H9 (cell line): ENCODE results near the gene PUDP. TPM values are rescaled to one million over a fixed set of nuclear protein-coding genes. Genes with fewer than 3 reads are reported as not detected.

Experiments used
- DNase-seq: peaks from one replicate; pipeline ENCODE4 v3.0.0-alpha.2; 2017
- H2AFZ ChIP-seq: one replicate; pipeline ENCODE4 v1.6.1; 2013; ENCODE audit warnings: mild to moderate bottlenecking, low read length, control low read depth, moderate library complexity
- H2AK5ac ChIP-seq: 2 replicates; pipeline ENCODE4 v1.6.1; 2013; ENCODE audit warnings: low read length, control low read depth, mixed read lengths; ENCODE audit not compliant: insufficient read length
- H2BK120ac ChIP-seq: one replicate; pipeline ENCODE4 v1.6.1; 2013; ENCODE audit warnings: low read depth, mild to moderate bottlenecking, low read length, control low read depth, inconsistent platforms; ENCODE audit not compliant: poor library complexity, severe bottlenecking
- H2BK12ac ChIP-seq: 2 replicates; pipeline ENCODE4 v1.6.1; 2013; ENCODE audit warnings: low read length, control low read depth, mixed read lengths, low read depth; ENCODE audit not compliant: insufficient read length
- H2BK15ac ChIP-seq: 2 replicates; pipeline ENCODE4 v1.6.1; 2013; ENCODE audit warnings: low read depth, low read length, control low read depth
- H2BK20ac ChIP-seq: one replicate; pipeline ENCODE4 v1.6.1; 2013; ENCODE audit warnings: low read depth, mild to moderate bottlenecking, low read length, control low read depth, inconsistent platforms; ENCODE audit not compliant: poor library complexity, severe bottlenecking
- H2BK5ac ChIP-seq: 2 replicates; pipeline ENCODE4 v1.6.1; 2013; ENCODE audit warnings: low read length, control low read depth, mixed read lengths; ENCODE audit not compliant: insufficient read length
- H3K14ac ChIP-seq: 2 replicates; pipeline ENCODE4 v1.6.1; 2013; ENCODE audit warnings: low read length, control low read depth; ENCODE audit not compliant: insufficient read depth
- H3K18ac ChIP-seq: 2 replicates; pipeline ENCODE4 v1.6.1; 2013; ENCODE audit warnings: low read depth, mild to moderate bottlenecking, mixed read lengths, low read length, control low read depth; ENCODE audit not compliant: insufficient read length
- H3K23ac ChIP-seq: 2 replicates; pipeline ENCODE4 v1.6.1; 2013; ENCODE audit warnings: low read length, control low read depth, mixed read lengths, low read depth; ENCODE audit not compliant: insufficient read length
- H3K23me2 ChIP-seq: 2 replicates; pipeline ENCODE4 v1.6.1; 2013; ENCODE audit warnings: low read depth, mild to moderate bottlenecking, mixed read lengths, low read length, control low read depth; ENCODE audit not compliant: insufficient read length, poor library complexity, severe bottlenecking
- H3K27ac ChIP-seq: 2 replicates; pipeline ENCODE4 v1.5.1; 2013; ENCODE audit warnings: low read length, control low read depth, mixed read lengths, low read depth; ENCODE audit not compliant: insufficient read length
- H3K27me3 ChIP-seq: 2 replicates; pipeline ENCODE4 v1.6.1; 2013; ENCODE audit warnings: low read length, control low read depth, inconsistent platforms; ENCODE audit not compliant: insufficient read depth
- H3K4ac ChIP-seq: 2 replicates; pipeline ENCODE4 v1.6.1; 2013; ENCODE audit warnings: low read depth, mild to moderate bottlenecking, control low read depth, inconsistent platforms, low read length, moderate library complexity
- H3K4me1 ChIP-seq: 2 replicates; pipeline ENCODE4 v1.6.1; 2013; ENCODE audit warnings: low read length, control low read depth, inconsistent platforms; ENCODE audit not compliant: insufficient read depth
- H3K4me2 ChIP-seq: 2 replicates; pipeline ENCODE4 v1.6.1; 2013; ENCODE audit warnings: low read length, control low read depth, mixed read lengths; ENCODE audit not compliant: insufficient read length, insufficient read depth
- H3K56ac ChIP-seq: 2 replicates; pipeline ENCODE4 v1.6.1; 2013; ENCODE audit warnings: low read depth, mild to moderate bottlenecking, mixed read lengths, low read length, control low read depth; ENCODE audit not compliant: insufficient read length
- H3K79me1 ChIP-seq: 2 replicates; pipeline ENCODE4 v1.6.1; 2013; ENCODE audit warnings: low read depth, mild to moderate bottlenecking, moderate library complexity, low read length, control low read depth, inconsistent platforms; ENCODE audit not compliant: insufficient read depth, poor library complexity, severe bottlenecking
- H3K79me2 ChIP-seq: 2 replicates; pipeline ENCODE4 v1.6.1; 2013; ENCODE audit warnings: low read length, control low read depth, inconsistent platforms; ENCODE audit not compliant: insufficient read depth
- H3K9ac ChIP-seq: 2 replicates; pipeline ENCODE4 v1.6.1; 2013; ENCODE audit warnings: low read length, control low read depth, mixed read lengths; ENCODE audit not compliant: insufficient read length; ENCODE audit errors: extremely low read depth
- H3K9me3 ChIP-seq: one replicate; pipeline ENCODE4 v1.6.1; 2013; ENCODE audit warnings: low read depth, low read length, inconsistent platforms; ENCODE audit not compliant: control insufficient read depth
- H3T11ph ChIP-seq: one replicate; pipeline ENCODE4 v1.6.1; 2013; ENCODE audit warnings: mild to moderate bottlenecking, low read length, control low read depth, inconsistent platforms
- H4K20me1 ChIP-seq: one replicate; pipeline ENCODE4 v1.6.1; 2013; ENCODE audit not compliant: control insufficient read depth, insufficient read length, insufficient read depth
- H4K5ac ChIP-seq: 2 replicates; pipeline ENCODE4 v1.6.1; 2013; ENCODE audit warnings: low read depth, mild to moderate bottlenecking, mixed read lengths, low read length, control low read depth; ENCODE audit not compliant: insufficient read length
- H4K8ac ChIP-seq: replicated peaks from 2 replicates; pipeline ENCODE4 v1.6.1; 2013; ENCODE audit warnings: low read length, control low read depth, mixed read lengths, low read depth; ENCODE audit not compliant: insufficient read length
- H4K91ac ChIP-seq: 2 replicates; pipeline ENCODE4 v1.6.1; 2013; ENCODE audit warnings: low read depth, mild to moderate bottlenecking, moderate library complexity, mixed read lengths, low read length, control low read depth; ENCODE audit not compliant: insufficient read length
- H3K27ac Mint-ChIP-seq, 3 experiments: 2 replicates in 2 of 3; 3 replicates in 1 of 3; pipeline ENCODE4 v1.8.0; 2020 to 2021; ENCODE audit warnings: mixed read lengths in 3 of 3, mild to moderate bottlenecking in 1 of 3, moderate library complexity in 1 of 3
- H3K27me3 Mint-ChIP-seq: 2 replicates; pipeline ENCODE4 v1.8.0; 2021; ENCODE audit warnings: low read depth, mild to moderate bottlenecking, moderate library complexity, mixed read lengths
- H3K36me3 Mint-ChIP-seq, 3 experiments: 2 replicates in 2 of 3; 3 replicates in 1 of 3; pipeline ENCODE4 v1.8.0; 2020 to 2021; ENCODE audit warnings: low read depth in 3 of 3, mixed read lengths in 3 of 3; ENCODE audit not compliant: insufficient read depth in 1 of 3
- H3K4me1 Mint-ChIP-seq, 2 experiments: 2 replicates each; pipeline ENCODE4 v1.8.0; 2020; ENCODE audit warnings: mixed read lengths in 2 of 2
- H3K4me3 Mint-ChIP-seq, 2 experiments: 2 replicates in 1 of 2; 3 replicates in 1 of 2; pipeline ENCODE4 v1.8.0; 2020 to 2021; ENCODE audit warnings: mild to moderate bottlenecking in 2 of 2, mixed read lengths in 2 of 2, moderate library complexity in 1 of 2
- H3K9me3 Mint-ChIP-seq, 2 experiments: 2 replicates in 1 of 2; 3 replicates in 1 of 2; pipeline ENCODE4 v1.8.0; 2020; ENCODE audit warnings: mild to moderate bottlenecking in 2 of 2, mixed read lengths in 2 of 2, moderate library complexity in 1 of 2
- WGBS: extraction: QIAGEN DNeasy Blood & Tissue Kit; methylation state at CpG from one replicate; pipeline ENCODE4 v1.1.7; 2013; ENCODE audit warnings: missing lambda C conversion rate, low lambda C conversion rate, mixed read lengths; ENCODE audit not compliant: insufficient read length; ENCODE audit errors: extremely low coverage; 5-methylcytosine and 5-hydroxymethylcytosine counted together
- total RNA-seq: library from RNA; stranded (reverse); gene quantifications from 2 replicates; pipeline ENCODE4 v1.2.1, GENCODE V29; 2021
- TF ChIP-seq, protein P1 (sequence below): fragments of 200-600 bp; sonication (generic); conservative IDR thresholded peaks from 3 replicates; pipeline ENCODE4 v1.8.0; 2021; ENCODE audit warnings: antibody characterized with exemption, mild to moderate bottlenecking

PUDP gene
- total RNA-seq, 1 experiment from 2014 or later: 46.3 TPM

- no peak overlapping the region for H3K56ac ChIP-seq
- no peak overlapping the region for H3T11ph ChIP-seq
- no peaks in the 10 kb centered on the region for H4K20me1 ChIP-seq
- H2BK20ac ChIP-seq: no peak overlapping the region
- no peaks in the 10 kb centered on the region for H3K27me3 ChIP-seq
- H2AK5ac ChIP-seq: no peak overlapping the region
- no peak overlapping the region for H3K23ac ChIP-seq
- no peak overlapping the region for H2AFZ ChIP-seq
- no peak for DNase-seq
- no peaks in the 10 kb centered on the region for H3K9me3 ChIP-seq
- H4K5ac ChIP-seq: no peak overlapping the region
- TF ChIP-seq, protein P1, sequence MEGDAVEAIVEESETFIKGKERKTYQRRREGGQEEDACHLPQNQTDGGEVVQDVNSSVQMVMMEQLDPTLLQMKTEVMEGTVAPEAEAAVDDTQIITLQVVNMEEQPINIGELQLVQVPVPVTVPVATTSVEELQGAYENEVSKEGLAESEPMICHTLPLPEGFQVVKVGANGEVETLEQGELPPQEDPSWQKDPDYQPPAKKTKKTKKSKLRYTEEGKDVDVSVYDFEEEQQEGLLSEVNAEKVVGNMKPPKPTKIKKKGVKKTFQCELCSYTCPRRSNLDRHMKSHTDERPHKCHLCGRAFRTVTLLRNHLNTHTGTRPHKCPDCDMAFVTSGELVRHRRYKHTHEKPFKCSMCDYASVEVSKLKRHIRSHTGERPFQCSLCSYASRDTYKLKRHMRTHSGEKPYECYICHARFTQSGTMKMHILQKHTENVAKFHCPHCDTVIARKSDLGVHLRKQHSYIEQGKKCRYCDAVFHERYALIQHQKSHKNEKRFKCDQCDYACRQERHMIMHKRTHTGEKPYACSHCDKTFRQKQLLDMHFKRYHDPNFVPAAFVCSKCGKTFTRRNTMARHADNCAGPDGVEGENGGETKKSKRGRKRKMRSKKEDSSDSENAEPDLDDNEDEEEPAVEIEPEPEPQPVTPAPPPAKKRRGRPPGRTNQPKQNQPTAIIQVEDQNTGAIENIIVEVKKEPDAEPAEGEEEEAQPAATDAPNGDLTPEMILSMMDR: no peak
- H2BK120ac ChIP-seq: no peak overlapping the region
- no peaks in the 10 kb centered on the region for H3K23me2 ChIP-seq
- H3K27ac ChIP-seq: no peak overlapping the region
- Mint-ChIP-seq H3K4me1 (peaks cover 9 to 19% of the 10 kb centered on the region in 2 experiments), H3K4me3 (no peak overlapping the region), H3K36me3 (peaks cover 8 to 13% (median 10%) of the 10 kb centered on the region in 3 experiments), H3K27ac (no peak overlapping the region), H3K9me3 (no peaks in the 10 kb centered on the region; a peak in 1 of 5 replicates), H3K27me3 (no peaks in the 10 kb centered on the region)
- H2BK12ac ChIP-seq: no peak overlapping the region
- no peaks in the 10 kb centered on the region for H3K79me1 ChIP-seq
- WGBS: no CpG with 5 or more reads among the region's 2 CpGs
- H3K4me2 ChIP-seq: no peak overlapping the region
- peaks cover 2% of the 10 kb centered on the region; the same call in 1 of the 2 replicates for H3K4me1 ChIP-seq
- no peak overlapping the region for H4K8ac ChIP-seq
- no peak overlapping the region for H3K9ac ChIP-seq
- no peak overlapping the region for H3K14ac ChIP-seq
- no peak overlapping the region for H2BK5ac ChIP-seq
- H3K79me2 ChIP-seq: 0 out of 2 replicates have a peak, but pooled peaks cover 2% of the 10 kb centered on the region
- no peak overlapping the region for H3K4ac ChIP-seq
- H2BK15ac ChIP-seq: no peak overlapping the region
- no peak overlapping the region for H4K91ac ChIP-seq
- no peak overlapping the region for H3K18ac ChIP-seq
Observed at GRCh38 chrX:7127056-7127455, 20.9 kb downstream of the PUDP start.
